ENCODE data around the gene ALDH7A1.

ALDH7A1 gene

GRCh38 chr5:126635585-126635984 is 40.6 kb upstream of the ALDH7A1 start:
- H3K79me2 ChIP-seq (ENCODE audit: insufficient read depth, low read depth), result no peaks in the 10 kb centered on the region
- H3K4me3 ChIP-seq (IDR thresholded peaks at IDR 0.05; ENCODE audit: insufficient read depth, low read depth, low read length), result no peak overlapping the region
- no peak overlapping the region for H3K9ac ChIP-seq
- H3K4me2 ChIP-seq, result no peak overlapping the region
- no peaks in the 10 kb centered on the region for H4K20me1 ChIP-seq (ENCODE audit: insufficient read depth)
- H2AFZ ChIP-seq (ENCODE audit: low read depth), result no peak overlapping the region
- no peak for TF ChIP-seq CTCF (conservative IDR thresholded peaks at IDR 0.05; ENCODE audit: low read depth, low read length)
- H3K27me3 ChIP-seq (ENCODE audit: insufficient read depth, low read depth), result no peaks in the 10 kb centered on the region
- H3K36me3 ChIP-seq (ENCODE audit: insufficient read depth), result no peaks in the 10 kb centered on the region
- H3K4me1 ChIP-seq (ENCODE audit: low read depth, poor library complexity, severe bottlenecking), result no peaks in the 10 kb centered on the region
- H3K27ac ChIP-seq, result no peak overlapping the region

GRCh38 chr5:126633552-126633951 is 38.5 kb upstream of the ALDH7A1 start:
- TF ChIP-seq CTCF (conservative IDR thresholded peaks at IDR 0.05; ENCODE audit: low read depth, low read length), result no peak
- no peak overlapping the region for H3K27ac ChIP-seq
- no peaks in the 10 kb centered on the region for H3K36me3 ChIP-seq (ENCODE audit: insufficient read depth)
- no peak overlapping the region for H3K4me2 ChIP-seq
- no peak overlapping the region for H2AFZ ChIP-seq (ENCODE audit: low read depth)
- H3K27me3 ChIP-seq (ENCODE audit: insufficient read depth, low read depth), result no peaks in the 10 kb centered on the region
- no peaks in the 10 kb centered on the region for H3K4me1 ChIP-seq (ENCODE audit: low read depth, poor library complexity, severe bottlenecking)
- no peak overlapping the region for H3K9ac ChIP-seq
- H3K79me2 ChIP-seq (ENCODE audit: insufficient read depth, low read depth), result no peaks in the 10 kb centered on the region
- no peak overlapping the region for H3K4me3 ChIP-seq (IDR thresholded peaks at IDR 0.05; ENCODE audit: insufficient read depth, low read depth, low read length)
- no peaks in the 10 kb centered on the region for H4K20me1 ChIP-seq (ENCODE audit: insufficient read depth)

GRCh38 chr5:126631920-126632319 is 36.9 kb upstream of the ALDH7A1 start:
- TF ChIP-seq CTCF (conservative IDR thresholded peaks at IDR 0.05; ENCODE audit: low read depth, low read length), result no peak
- no peak overlapping the region for H3K27ac ChIP-seq

GRCh38 chr5:126628102-126628501 is 33.1 kb upstream of the ALDH7A1 start:
- H2AFZ ChIP-seq (ENCODE audit: low read depth), result no peak overlapping the region
- no peaks in the 10 kb centered on the region for H3K27me3 ChIP-seq (ENCODE audit: insufficient read depth, low read depth)
- peaks cover 10% of the 10 kb centered on the region; the same call in 1 of the 2 replicates for H3K36me3 ChIP-seq (ENCODE audit: insufficient read depth)
- TF ChIP-seq CTCF (conservative IDR thresholded peaks at IDR 0.05; ENCODE audit: low read depth, low read length), result no peak
- no peak overlapping the region for H3K4me3 ChIP-seq (IDR thresholded peaks at IDR 0.05; ENCODE audit: insufficient read depth, low read depth, low read length)
- H4K20me1 ChIP-seq (ENCODE audit: insufficient read depth), result no peaks in the 10 kb centered on the region
- no peaks in the 10 kb centered on the region for H3K4me1 ChIP-seq (ENCODE audit: low read depth, poor library complexity, severe bottlenecking)
- no peak overlapping the region for H3K4me2 ChIP-seq
- H3K9ac ChIP-seq, result no peak overlapping the region
- no peak overlapping the region for H3K27ac ChIP-seq
- H3K79me2 ChIP-seq (ENCODE audit: insufficient read depth, low read depth), result no peaks in the 10 kb centered on the region

More at GRCh38 chr5:126631920-126632319, 36.9 kb upstream of the ALDH7A1 start:
- no peak overlapping the region for H3K4me2 ChIP-seq
- no peak overlapping the region for H2AFZ ChIP-seq (ENCODE audit: low read depth)
- H3K79me2 ChIP-seq (ENCODE audit: insufficient read depth, low read depth), result no peaks in the 10 kb centered on the region
- H3K4me3 ChIP-seq (IDR thresholded peaks at IDR 0.05; ENCODE audit: insufficient read depth, low read depth, low read length), result no peak overlapping the region
- H3K36me3 ChIP-seq (ENCODE audit: insufficient read depth), result no peaks in the 10 kb centered on the region
- H4K20me1 ChIP-seq (ENCODE audit: insufficient read depth), result no peaks in the 10 kb centered on the region
- no peak overlapping the region for H3K9ac ChIP-seq
- no peaks in the 10 kb centered on the region for H3K27me3 ChIP-seq (ENCODE audit: insufficient read depth, low read depth)
- no peaks in the 10 kb centered on the region for H3K4me1 ChIP-seq (ENCODE audit: low read depth, poor library complexity, severe bottlenecking)

All from KMS-11 (cell line).